Activated CD4-positive, alpha-beta T cell treated with anti-CD3 and anti-CD28 coated beads, Interleukin-2, amount 10 ng/mL, durations not matched to agents 7 days and 5 days (primary cell): ENCODE measurements around the gene ZHX3. TPM values are rescaled to one million over a fixed set of nuclear protein-coding genes. Genes with fewer than 3 reads are reported as not detected.

Experiments used
- CTCF ChIA-PET: fragments of 350-600 bp; sonication (Branson Sonifier 250); formaldehyde crosslinking; loops from one replicate; lab custom pipeline; 2021; ENCODE audit warnings: antibody characterized with exemption; lab: Charles Lee
- POLR2A ChIA-PET: fragments of 350-600 bp; sonication (Branson Sonifier 250); formaldehyde crosslinking; loops from one replicate; lab custom pipeline; 2021; ENCODE audit warnings: antibody characterized with exemption; lab: Charles Lee
- DNase-seq: peaks from one replicate; pipeline ENCODE4 v3.0.0-alpha.2; 2020
- H3K27ac Mint-ChIP-seq: one replicate; pipeline ENCODE4 v1.8.0; 2021; ENCODE audit warnings: mild to moderate bottlenecking, moderate library complexity, mixed read lengths
- H3K27me3 Mint-ChIP-seq: one replicate; pipeline ENCODE4 v1.8.0; 2021; ENCODE audit warnings: mixed read lengths
- H3K36me3 Mint-ChIP-seq: one replicate; pipeline ENCODE4 v1.8.0; 2021; ENCODE audit warnings: low read depth, mixed read lengths
- H3K4me1 Mint-ChIP-seq: one replicate; pipeline ENCODE4 v1.8.0; 2021; ENCODE audit warnings: mixed read lengths
- H3K4me3 Mint-ChIP-seq: one replicate; pipeline ENCODE4 v1.8.0; 2021; ENCODE audit warnings: mild to moderate bottlenecking, moderate library complexity, mixed read lengths
- H3K9me3 Mint-ChIP-seq: one replicate; pipeline ENCODE4 v1.8.0; 2021; ENCODE audit warnings: mixed read lengths
- total RNA-seq, 2 experiments: library from RNA; stranded (reverse); gene quantifications; one replicate each; pipeline ENCODE4 v1.2.3, GENCODE V29; 2021

ZHX3 gene
- total RNA-seq, 2 experiments from 2014 or later = 8.6 to 10.2 TPM

- DNase-seq = no peak
- Mint-ChIP-seq H3K9me3 (no peaks in the 10 kb centered on the region), H3K36me3 (no peaks in the 10 kb centered on the region), H3K27ac (no peak overlapping the region), H3K4me1 (peaks cover 36% of the 10 kb centered on the region), H3K27me3 (no peaks in the 10 kb centered on the region), H3K4me3 (no peak overlapping the region)
- ChIA-PET CTCF (interaction anchor here (1.0 kb wide), 1 partner anchor 14 kb away, joined by 4 read pairs; no protein-coding TSS in a partner anchor), POLR2A (no interaction called here)
Observed at GRCh38 chr20:41230136-41230535, 87.4 kb downstream of the ZHX3 start.

GRCh38 chr20:41229259-41229658 is 88.3 kb downstream of the ZHX3 start:
- CTCF ChIA-PET = no interaction called here
- Mint-ChIP-seq H3K4me1 (peaks cover 34% of the 10 kb centered on the region), H3K27ac (no peak overlapping the region), H3K27me3 (no peaks in the 10 kb centered on the region), H3K9me3 (no peaks in the 10 kb centered on the region), H3K4me3 (no peak overlapping the region), H3K36me3 (no peaks in the 10 kb centered on the region)
- POLR2A ChIA-PET = no interaction called here
- DNase-seq = no peak

GRCh38 chr20:41228858-41229257 is 88.7 kb downstream of the ZHX3 start:
- ChIA-PET POLR2A (no interaction called here), CTCF (no interaction called here)
- DNase-seq = no peak
- no peaks in the 10 kb centered on the region for H3K9me3 Mint-ChIP-seq
- no peak overlapping the region for H3K4me3 Mint-ChIP-seq
- no peak overlapping the region for H3K27ac Mint-ChIP-seq
- no peaks in the 10 kb centered on the region for H3K27me3 Mint-ChIP-seq
- H3K4me1 Mint-ChIP-seq = peaks cover 34% of the 10 kb centered on the region
- H3K36me3 Mint-ChIP-seq = no peaks in the 10 kb centered on the region

GRCh38 chr20:41226426-41226825 is 91.1 kb downstream of the ZHX3 start:
- ChIA-PET POLR2A (no interaction called here), CTCF (interaction anchor here (0.8 kb wide), 1 partner anchor 40 kb away, joined by 4 read pairs; no protein-coding TSS in a partner anchor)

GRCh38 chr20:41225091-41225490 is 92.4 kb downstream of the ZHX3 start:
- ChIA-PET CTCF (interaction anchor here (1.1 kb wide), 1 partner anchor 99 kb away, joined by 3 read pairs; no protein-coding TSS in a partner anchor), POLR2A (interaction anchor here (1.0 kb wide), 1 partner anchor 90 kb away, joined by 3 read pairs; no protein-coding TSS in a partner anchor)
- H3K27ac Mint-ChIP-seq = no peak overlapping the region
- H3K4me1 Mint-ChIP-seq = peaks cover 10% of the 10 kb centered on the region
- DNase-seq = no peak
- H3K27me3 Mint-ChIP-seq = no peaks in the 10 kb centered on the region
- H3K9me3 Mint-ChIP-seq = no peaks in the 10 kb centered on the region
- no peak overlapping the region for H3K4me3 Mint-ChIP-seq
- no peaks in the 10 kb centered on the region for H3K36me3 Mint-ChIP-seq

More at GRCh38 chr20:41226426-41226825, 91.1 kb downstream of the ZHX3 start:
- DNase-seq = no peak
- no peaks in the 10 kb centered on the region for H3K9me3 Mint-ChIP-seq
- H3K4me1 Mint-ChIP-seq = peaks cover 15% of the 10 kb centered on the region
- no peaks in the 10 kb centered on the region for H3K36me3 Mint-ChIP-seq
- H3K4me3 Mint-ChIP-seq = no peak overlapping the region
- H3K27ac Mint-ChIP-seq = no peak overlapping the region
- H3K27me3 Mint-ChIP-seq = no peaks in the 10 kb centered on the region

- H3K27ac Mint-ChIP-seq = no peak overlapping the region
- H3K27me3 Mint-ChIP-seq = no peaks in the 10 kb centered on the region
- H3K4me1 Mint-ChIP-seq = peaks cover 10% of the 10 kb centered on the region
- no peak for DNase-seq
- ChIA-PET POLR2A (no interaction called here), CTCF (interaction anchor here (1.2 to 2.1 kb wide), 2 partner anchors 9 to 51 kb away, joined by 3 to 5 read pairs; no protein-coding TSS in a partner anchor)
- H3K36me3 Mint-ChIP-seq = no peaks in the 10 kb centered on the region
- H3K4me3 Mint-ChIP-seq = no peak overlapping the region
- no peaks in the 10 kb centered on the region for H3K9me3 Mint-ChIP-seq
Observed at GRCh38 chr20:41224281-41224680, 93.2 kb downstream of the ZHX3 start.

- no peaks in the 10 kb centered on the region for H3K9me3 Mint-ChIP-seq
- ChIA-PET CTCF (interaction anchor here (0.8 to 2.1 kb wide), 4 partner anchors 9 to 151 kb away, joined by 3 to 5 read pairs (median 3); no protein-coding TSS in a partner anchor), POLR2A (no interaction called here)
- H3K36me3 Mint-ChIP-seq = no peaks in the 10 kb centered on the region
- peaks cover 1% of the 10 kb centered on the region for H3K4me1 Mint-ChIP-seq
- no peaks in the 10 kb centered on the region for H3K27me3 Mint-ChIP-seq
- H3K4me3 Mint-ChIP-seq = no peak overlapping the region
- no peak for DNase-seq
- no peak overlapping the region for H3K27ac Mint-ChIP-seq
Observed at GRCh38 chr20:41223112-41223511, 94.4 kb downstream of the ZHX3 start.

GRCh38 chr20:41222703-41223102 is 94.8 kb downstream of the ZHX3 start:
- Mint-ChIP-seq H3K4me3 (no peak overlapping the region), H3K36me3 (no peaks in the 10 kb centered on the region), H3K27ac (no peak overlapping the region), H3K9me3 (no peaks in the 10 kb centered on the region), H3K27me3 (no peaks in the 10 kb centered on the region), H3K4me1 (no peaks in the 10 kb centered on the region)
- ChIA-PET POLR2A (interaction anchor here (0.6 kb wide), 1 partner anchor 22 kb away, joined by 3 read pairs; no protein-coding TSS in a partner anchor), CTCF (interaction anchor here (1.0 to 2.1 kb wide), 3 partner anchors 10 to 73 kb away, joined by 3 to 5 read pairs (median 3); no protein-coding TSS in a partner anchor)
- DNase-seq = no peak

- Mint-ChIP-seq H3K4me1 (no peaks in the 10 kb centered on the region), H3K9me3 (no peaks in the 10 kb centered on the region), H3K36me3 (no peaks in the 10 kb centered on the region), H3K27me3 (no peaks in the 10 kb centered on the region), H3K4me3 (no peak overlapping the region), H3K27ac (no peak overlapping the region)
- ChIA-PET POLR2A (interaction anchor here (0.6 kb wide), 1 partner anchor 22 kb away, joined by 3 read pairs; no protein-coding TSS in a partner anchor), CTCF (interaction anchor here (1.5 to 2.1 kb wide), 2 partner anchors 49 to 73 kb away, joined by 3 to 5 read pairs; no protein-coding TSS in a partner anchor)
- no peak for DNase-seq
Observed at GRCh38 chr20:41222296-41222695, 95.2 kb downstream of the ZHX3 start.

GRCh38 chr20:41221614-41222218 is 95.8 kb downstream of the ZHX3 start:
- no peak overlapping the region for H3K4me3 Mint-ChIP-seq
- no peaks in the 10 kb centered on the region for H3K36me3 Mint-ChIP-seq
- CTCF ChIA-PET = no interaction called here
- H3K27ac Mint-ChIP-seq = no peak overlapping the region
- H3K9me3 Mint-ChIP-seq = no peaks in the 10 kb centered on the region
- H3K27me3 Mint-ChIP-seq = no peaks in the 10 kb centered on the region
- H3K4me1 Mint-ChIP-seq = no peaks in the 10 kb centered on the region
- POLR2A ChIA-PET = no interaction called here
- DNase-seq = no peak

GRCh38 chr20:41219824-41220223 is 97.7 kb downstream of the ZHX3 start:
- CTCF ChIA-PET = interaction anchor here (0.8 to 1.5 kb wide), 4 partner anchors 13 to 78 kb away, joined by 4 read pairs; no protein-coding TSS in a partner anchor
- no peak for DNase-seq
- POLR2A ChIA-PET = no interaction called here
- no peak overlapping the region for H3K27ac Mint-ChIP-seq
- no peaks in the 10 kb centered on the region for H3K9me3 Mint-ChIP-seq
- no peaks in the 10 kb centered on the region for H3K27me3 Mint-ChIP-seq
- H3K36me3 Mint-ChIP-seq = no peaks in the 10 kb centered on the region
- no peaks in the 10 kb centered on the region for H3K4me1 Mint-ChIP-seq
- H3K4me3 Mint-ChIP-seq = no peak overlapping the region

GRCh38 chr20:41218466-41218865 is 99.1 kb downstream of the ZHX3 start:
- DNase-seq = no peak
- ChIA-PET CTCF (interaction anchor here (0.8 kb wide), 1 partner anchor 14 kb away, joined by 3 read pairs; no protein-coding TSS in a partner anchor), POLR2A (no interaction called here)
- H3K27me3 Mint-ChIP-seq = no peaks in the 10 kb centered on the region
- H3K27ac Mint-ChIP-seq = no peak overlapping the region
- no peaks in the 10 kb centered on the region for H3K4me1 Mint-ChIP-seq
- no peaks in the 10 kb centered on the region for H3K9me3 Mint-ChIP-seq
- no peak overlapping the region for H3K4me3 Mint-ChIP-seq
- H3K36me3 Mint-ChIP-seq = no peaks in the 10 kb centered on the region

- no peak for DNase-seq
- no peaks in the 10 kb centered on the region for H3K27me3 Mint-ChIP-seq
- H3K9me3 Mint-ChIP-seq = no peaks in the 10 kb centered on the region
- H3K36me3 Mint-ChIP-seq = no peaks in the 10 kb centered on the region
- no peak overlapping the region for H3K4me3 Mint-ChIP-seq
- no peak overlapping the region for H3K27ac Mint-ChIP-seq
- CTCF ChIA-PET = no interaction called here
- POLR2A ChIA-PET = no interaction called here
- peaks cover 1% of the 10 kb centered on the region for H3K4me1 Mint-ChIP-seq
Observed at GRCh38 chr20:41217422-41217821, 100.1 kb downstream of the ZHX3 start.
